Upper lobe of left lung (tissue), 6 donors: ENCODE measurements around the gene PPM1M. TPM values are rescaled to one million over a fixed set of nuclear protein-coding genes. Genes with fewer than 3 reads are reported as not detected.

Source experiments
- ATAC-seq, 2 donors: fragments of 200-7000 bp; cut with Tn5 transposase; one replicate each; pipeline ENCODE4 v1.9.1; 2022; ENCODE audit warnings: mild to moderate bottlenecking in 2 of 2, moderate library complexity in 2 of 2; ENCODE audit not compliant: low FRiP score in 2 of 2
- DNase-seq, 2 donors: peaks; one replicate each; pipeline ENCODE4 v3.0.0-alpha.2; 2019 to 2020
- H3K27ac ChIP-seq, 4 donors: fragments of 200-600 bp; sonication (generic); one replicate each; pipeline ENCODE4 v1.5.1; 2016 to 2019
- H3K27me3 ChIP-seq, 4 donors: fragments of 200-600 bp; sonication (generic); one replicate each; pipeline ENCODE4 v1.5.1; 2017 to 2019
- H3K36me3 ChIP-seq, 4 donors: fragments of 200-600 bp; sonication (generic); one replicate each; pipeline ENCODE4 v1.5.1; 2016 to 2019
- H3K4me1 ChIP-seq, 4 donors: fragments of 200-600 bp; sonication (generic); one replicate each; pipeline ENCODE4 v1.5.1; 2018 to 2019
- H3K4me3 ChIP-seq, 4 donors: fragments of 200-600 bp; sonication (generic); one replicate each; pipeline ENCODE4 v1.5.1; 2017 to 2019; ENCODE audit warnings: mild to moderate bottlenecking in 2 of 4, moderate library complexity in 1 of 4
- H3K9me3 ChIP-seq, 4 donors: fragments of 200-600 bp; sonication (generic); one replicate each; pipeline ENCODE4 v1.5.1; 2018 to 2019
- EP300 ChIP-seq, 4 donors: sonication (generic); formaldehyde crosslinking; IDR thresholded peaks; one replicate each; pipeline ENCODE4 v1.5.1; 2017; ENCODE audit warnings: antibody characterized with exemption in 4 of 4, control low read depth in 2 of 4
- POLR2A ChIP-seq, 4 donors: fragments of 450-650 bp; IDR thresholded peaks; one replicate each; pipeline ENCODE4 v1.5.1; 2016 to 2017; ENCODE audit warnings: antibody characterized with exemption in 4 of 4, mild to moderate bottlenecking in 2 of 4
- POLR2AphosphoS5 ChIP-seq, 2 donors: sonication (generic); formaldehyde crosslinking; IDR thresholded peaks; one replicate each; pipeline ENCODE4 v1.5.1; 2017; ENCODE audit warnings: antibody characterized with exemption in 2 of 2
- whole genome bisulfite sequencing, 2 donors: methylation state at CpG; one replicate each; pipeline ENCODE4 v1.1.5; 2017 to 2018; 5-methylcytosine and 5-hydroxymethylcytosine counted together
- total RNA-seq, 6 donors: library from RNA; depleted of rRNA in 4 of 6; stranded (reverse); fragments of >200 nt in 4 of 6; gene quantifications; one replicate each; pipeline versions ENCODE4 v1.1.0 to v1.2.1, GENCODE V29; 2016 to 2021
- TF ChIP-seq, protein P1 (sequence below), 6 experiments: fragments of 450-650 bp in 4 of 6; fragments of 200-600 bp in 2 of 6; sonication (generic) in 2 of 6; IDR thresholded peaks; one replicate each; pipeline ENCODE4 v1.5.1; 2016 to 2019; ENCODE audit warnings: antibody characterized with exemption in 6 of 6
- donor health status: DM: no; HTN: no; CAD: no; lungs with moderate emphysema.
- donor health status: DM: no; HTN: yes; CAD: no; lungs with severe emphysema.

The PPM1M gene
- total RNA-seq, 6 donors from 2014 or later, result 18.7 to 68.1 (median 47.8) TPM

DNA sequence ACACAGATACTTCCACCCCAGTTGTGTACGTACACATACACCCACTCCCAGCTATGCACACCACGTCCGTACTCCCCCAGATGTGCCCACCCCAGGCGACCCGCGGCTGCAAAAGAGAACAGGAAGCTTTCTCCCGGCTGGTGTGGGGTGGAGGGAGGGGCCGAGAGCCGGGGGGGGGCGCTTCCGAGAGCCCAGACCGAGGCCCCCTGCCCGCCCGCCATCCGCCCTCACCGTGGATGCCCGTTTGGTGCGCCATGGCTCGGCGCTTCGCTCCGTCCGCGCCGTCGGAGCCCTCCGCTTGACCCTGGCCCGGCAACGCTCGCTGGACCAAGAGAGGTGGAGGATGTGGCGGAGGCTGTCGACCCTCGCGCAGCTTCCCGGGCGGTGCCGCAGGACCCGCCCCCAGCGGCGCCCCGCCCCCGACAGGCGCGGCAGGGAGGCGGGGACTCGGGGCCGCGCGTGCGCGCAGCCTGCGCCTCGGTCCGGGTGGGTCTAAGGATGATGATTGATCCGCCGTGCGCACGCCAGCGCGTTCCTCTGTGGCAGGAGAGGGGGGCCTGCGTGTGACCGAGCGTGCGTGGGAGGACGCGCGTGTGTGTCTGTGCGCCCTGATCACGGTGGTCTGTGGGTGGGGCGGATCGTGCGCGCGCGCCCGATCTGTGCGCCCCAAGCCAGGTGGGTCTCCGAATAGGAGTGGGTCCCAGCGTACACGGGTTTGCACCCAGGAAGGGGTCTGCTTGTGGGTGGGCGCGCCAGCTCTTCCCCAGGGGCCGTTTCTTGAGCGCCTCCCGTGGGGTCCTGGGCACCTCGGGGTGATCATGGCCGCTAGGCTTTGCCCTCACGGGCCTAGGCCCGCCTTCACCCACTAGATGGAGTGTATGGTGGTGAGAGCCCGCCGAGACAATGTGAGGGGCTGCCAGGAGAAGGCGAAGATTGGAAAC, 6.5 kb upstream of the PPM1M start, which contains the start of gene TWF2:
Gene TWF2, minus strand, starts transcription at position 398 of the 941 bp plus-strand sequence. Its CDS starts 142 bp downstream, at position 256.
- Histone ChIP-seq H3K4me3 (peak within 1 kb of the TSS; percentile 82 to 99 (median 91)), H3K4me1 (peaks cover 31 to 52% (median 42%) of the 10 kb centered on the region in 4 donors), H3K9me3 (no peaks in the 10 kb centered on the region), H3K36me3 (peaks cover 0 to 12% (median 10%) of the 10 kb centered on the region in 4 donors), H3K27ac (peak within 1 kb of the TSS; percentile 79 to 95 (median 92)), H3K27me3 (no peaks in the 10 kb centered on the region)
- 0 to 1% methylated on average over 32 to 56 of the region's 92 CpGs for WGBS, 2 donors
- ATAC-seq (peak; percentile 87 to 94), DNase-seq (peak; percentile 84 to 96)
- TF ChIP-seq, protein P1, sequence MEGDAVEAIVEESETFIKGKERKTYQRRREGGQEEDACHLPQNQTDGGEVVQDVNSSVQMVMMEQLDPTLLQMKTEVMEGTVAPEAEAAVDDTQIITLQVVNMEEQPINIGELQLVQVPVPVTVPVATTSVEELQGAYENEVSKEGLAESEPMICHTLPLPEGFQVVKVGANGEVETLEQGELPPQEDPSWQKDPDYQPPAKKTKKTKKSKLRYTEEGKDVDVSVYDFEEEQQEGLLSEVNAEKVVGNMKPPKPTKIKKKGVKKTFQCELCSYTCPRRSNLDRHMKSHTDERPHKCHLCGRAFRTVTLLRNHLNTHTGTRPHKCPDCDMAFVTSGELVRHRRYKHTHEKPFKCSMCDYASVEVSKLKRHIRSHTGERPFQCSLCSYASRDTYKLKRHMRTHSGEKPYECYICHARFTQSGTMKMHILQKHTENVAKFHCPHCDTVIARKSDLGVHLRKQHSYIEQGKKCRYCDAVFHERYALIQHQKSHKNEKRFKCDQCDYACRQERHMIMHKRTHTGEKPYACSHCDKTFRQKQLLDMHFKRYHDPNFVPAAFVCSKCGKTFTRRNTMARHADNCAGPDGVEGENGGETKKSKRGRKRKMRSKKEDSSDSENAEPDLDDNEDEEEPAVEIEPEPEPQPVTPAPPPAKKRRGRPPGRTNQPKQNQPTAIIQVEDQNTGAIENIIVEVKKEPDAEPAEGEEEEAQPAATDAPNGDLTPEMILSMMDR (IDR thresholded peaks at IDR 0.05), result peak in 5 of 6 experiments; percentile 18 to 62 (median 61)
- TF ChIP-seq POLR2A (IDR thresholded peaks at IDR 0.05) (peak in 2 of 4 donors; percentile 46 to 88), POLR2AphosphoS5 (IDR thresholded peaks at IDR 0.05) (peak; percentile 76 to 78), EP300 (IDR thresholded peaks at IDR 0.05) (no peak)

DNA sequence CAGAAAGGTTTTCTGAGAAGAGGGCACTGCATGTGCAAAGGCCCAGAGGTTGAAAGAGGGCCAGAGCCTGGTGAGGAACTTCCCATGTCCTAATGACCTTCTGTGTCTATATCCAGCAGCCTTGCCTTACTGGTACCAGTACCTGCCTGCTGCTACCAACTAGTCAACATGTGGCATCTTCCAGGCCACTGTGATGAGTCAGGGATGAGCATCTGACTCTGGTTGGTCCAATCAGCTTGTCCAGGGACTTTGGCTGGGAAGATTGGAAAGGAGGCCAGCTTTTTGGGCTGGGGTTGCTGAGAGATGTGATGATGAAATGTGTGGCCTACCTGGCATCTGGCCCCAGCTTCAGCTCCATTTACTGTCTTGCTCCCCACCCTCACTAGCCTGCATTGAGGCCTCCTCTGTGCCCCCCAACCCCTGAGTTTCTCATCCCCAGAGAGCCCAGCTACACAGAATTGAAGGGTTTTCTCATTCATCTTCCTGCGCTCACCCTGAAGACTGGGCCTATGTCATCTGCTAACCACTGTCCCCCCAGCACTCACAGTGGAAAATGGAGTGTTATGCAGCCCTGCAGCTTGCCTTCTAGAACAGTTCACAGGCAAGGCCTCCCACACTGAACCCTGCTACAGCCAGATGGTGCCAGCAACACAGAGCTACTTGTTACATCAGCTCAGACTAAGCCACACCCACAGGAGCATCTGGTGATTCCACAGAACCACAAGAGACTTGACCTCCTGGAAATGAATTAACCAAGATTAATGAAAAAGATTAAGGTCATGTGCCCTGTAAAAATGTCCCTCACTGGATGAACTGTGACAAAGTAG, 5.3 kb upstream of the PPM1M start:
- Histone ChIP-seq H3K27me3 (no peaks in the 10 kb centered on the region), H3K4me3 (peak overlapping the region in 3 of 4 donors; percentile 82 to 99 (median 85)), H3K36me3 (no peaks in the 10 kb centered on the region), H3K27ac (peak overlapping the region; percentile 16 to 95 (median 90)), H3K4me1 (peaks cover 43 to 62% (median 54%) of the 10 kb centered on the region in 4 donors), H3K9me3 (no peaks in the 10 kb centered on the region)
- peak in 1 of 2 donors; percentile 41 for ATAC-seq
- WGBS, 2 donors, result 100% methylated on average over 1 of the region's 1 CpG
- TF ChIP-seq POLR2A (IDR thresholded peaks at IDR 0.05) (no peak), EP300 (IDR thresholded peaks at IDR 0.05) (no peak), POLR2AphosphoS5 (IDR thresholded peaks at IDR 0.05) (no peak)
- TF ChIP-seq, protein P1 (IDR thresholded peaks at IDR 0.05), result no peak
- peak in 1 of 2 donors; percentile 73 for DNase-seq

DNA sequence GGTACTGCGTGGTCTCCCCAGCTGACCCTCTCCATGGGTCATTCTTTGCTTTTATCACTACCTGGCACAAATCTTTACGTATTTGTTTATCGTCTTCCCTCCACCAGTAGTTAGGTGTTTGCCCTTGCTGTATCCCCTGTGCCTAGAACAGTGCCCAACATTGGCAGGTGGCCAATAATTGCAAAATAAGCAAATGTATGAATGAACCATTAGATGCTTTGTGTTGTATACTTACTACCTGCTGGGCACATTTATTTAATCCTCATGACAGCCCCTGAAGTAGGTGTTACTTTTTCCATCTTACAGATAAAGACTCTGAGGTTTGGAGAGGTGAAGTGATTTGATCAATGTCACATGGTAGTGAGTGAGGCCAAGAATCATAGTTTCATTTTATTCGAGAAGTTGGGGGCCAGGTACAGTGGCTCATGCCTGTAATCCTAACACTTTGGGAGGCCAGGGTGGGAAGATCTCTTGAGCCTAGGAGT, 4.6 kb upstream of the PPM1M start:
- peak overlapping the region in 1 of 4 donors; percentile 92 for H3K27ac ChIP-seq
- TF ChIP-seq EP300 (IDR thresholded peaks at IDR 0.05) (no peak), POLR2AphosphoS5 (IDR thresholded peaks at IDR 0.05) (no peak), POLR2A (IDR thresholded peaks at IDR 0.05) (no peak)
- TF ChIP-seq, protein P1 (IDR thresholded peaks at IDR 0.05), result no peak
- H3K27me3 ChIP-seq, result no peaks in the 10 kb centered on the region
- ATAC-seq (no peak), DNase-seq (no peak)
- 85 to 94% methylated on average over 4 of the region's 4 CpGs for WGBS, 2 donors
- no peak overlapping the region for H3K4me3 ChIP-seq
- H3K9me3 ChIP-seq, result no peaks in the 10 kb centered on the region
- no peaks in the 10 kb centered on the region for H3K36me3 ChIP-seq
- H3K4me1 ChIP-seq, result peaks cover 43 to 62% (median 50%) of the 10 kb centered on the region in 4 donors

DNA sequence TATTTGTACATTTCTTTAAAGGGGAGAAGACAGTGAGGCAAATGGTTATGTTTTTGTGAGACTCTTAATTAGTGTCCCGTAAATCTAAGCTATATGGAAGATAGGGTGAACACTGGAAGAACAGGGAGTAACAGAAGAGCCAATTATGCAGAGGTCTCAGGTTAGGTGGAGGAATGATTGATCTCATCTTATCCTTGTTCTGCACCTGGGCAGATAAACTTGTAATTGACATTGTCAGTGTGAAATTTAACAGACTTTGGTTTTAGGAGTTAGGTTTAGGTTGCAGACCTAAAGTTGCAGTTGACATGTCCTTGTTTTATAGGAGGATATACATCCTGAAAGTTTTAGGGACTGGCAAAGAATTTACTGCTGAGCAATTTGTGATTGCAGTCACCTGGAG, 3.5 kb upstream of the PPM1M start:
- Histone ChIP-seq H3K27ac (no peak overlapping the region), H3K36me3 (no peaks in the 10 kb centered on the region), H3K9me3 (no peaks in the 10 kb centered on the region), H3K4me1 (peaks cover 46 to 62% (median 49%) of the 10 kb centered on the region in 4 donors), H3K27me3 (no peaks in the 10 kb centered on the region), H3K4me3 (no peak overlapping the region)
- TF ChIP-seq POLR2A (IDR thresholded peaks at IDR 0.05) (no peak), EP300 (IDR thresholded peaks at IDR 0.05) (no peak), POLR2AphosphoS5 (IDR thresholded peaks at IDR 0.05) (no peak)
- TF ChIP-seq, protein P1 (IDR thresholded peaks at IDR 0.05), result no peak
- ATAC-seq (no peak), DNase-seq (no peak)
- 94 to 95% methylated on average over 1 of the region's 1 CpG for WGBS, 2 donors
